Stimulated activated CD8-positive, alpha-beta memory T cell treated with anti-CD3 and anti-CD28 coated beads, Interleukin-12 subunit alpha, Interleukin-12 subunit beta, amount 100 ng/mL, for 24 hours (primary cell): ENCODE results near the gene ZBTB8OS.

Source experiments
- DNase-seq: peaks from one replicate; pipeline ENCODE4 v3.0.0-alpha.2; 2020; ENCODE audit errors: extremely low read depth

ZBTB8OS gene

DNA sequence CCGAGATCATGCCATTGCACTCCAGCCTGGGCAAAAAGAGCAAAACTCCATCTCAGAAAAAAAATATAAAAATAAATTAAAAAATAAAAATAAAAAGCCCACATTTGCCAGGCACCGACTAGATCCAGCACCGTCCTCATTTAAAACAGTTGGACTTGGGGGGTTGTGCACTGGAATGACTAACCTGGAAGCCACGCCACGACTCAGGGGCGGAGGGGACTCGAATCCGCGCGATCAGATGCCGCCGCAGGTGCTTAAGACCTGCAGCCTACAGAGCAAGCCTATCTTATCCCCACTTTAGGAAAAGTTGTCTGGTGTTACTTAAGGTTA, 38.5 kb downstream of the ZBTB8OS start:
- no peak for DNase-seq

DNA sequence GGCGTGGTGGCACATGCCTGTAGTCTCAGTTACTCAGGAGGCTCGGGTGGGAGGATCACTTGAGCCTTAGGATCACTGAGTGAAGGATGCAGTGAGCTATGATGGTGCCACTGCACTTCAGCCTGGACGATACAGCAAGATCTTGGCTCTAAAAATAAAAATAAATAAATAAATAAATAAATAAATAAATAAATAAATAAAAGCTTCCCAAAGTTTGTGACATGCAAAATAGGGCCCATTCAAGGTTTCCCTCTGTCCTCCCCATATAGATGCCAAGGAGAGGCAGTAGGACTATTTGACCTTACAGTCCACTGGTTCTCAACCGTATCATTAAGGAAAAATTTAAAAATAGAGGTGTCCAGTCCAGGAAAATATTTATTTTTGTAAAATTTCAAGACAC, 41.2 kb downstream of the ZBTB8OS start:
- no peak for DNase-seq

DNA sequence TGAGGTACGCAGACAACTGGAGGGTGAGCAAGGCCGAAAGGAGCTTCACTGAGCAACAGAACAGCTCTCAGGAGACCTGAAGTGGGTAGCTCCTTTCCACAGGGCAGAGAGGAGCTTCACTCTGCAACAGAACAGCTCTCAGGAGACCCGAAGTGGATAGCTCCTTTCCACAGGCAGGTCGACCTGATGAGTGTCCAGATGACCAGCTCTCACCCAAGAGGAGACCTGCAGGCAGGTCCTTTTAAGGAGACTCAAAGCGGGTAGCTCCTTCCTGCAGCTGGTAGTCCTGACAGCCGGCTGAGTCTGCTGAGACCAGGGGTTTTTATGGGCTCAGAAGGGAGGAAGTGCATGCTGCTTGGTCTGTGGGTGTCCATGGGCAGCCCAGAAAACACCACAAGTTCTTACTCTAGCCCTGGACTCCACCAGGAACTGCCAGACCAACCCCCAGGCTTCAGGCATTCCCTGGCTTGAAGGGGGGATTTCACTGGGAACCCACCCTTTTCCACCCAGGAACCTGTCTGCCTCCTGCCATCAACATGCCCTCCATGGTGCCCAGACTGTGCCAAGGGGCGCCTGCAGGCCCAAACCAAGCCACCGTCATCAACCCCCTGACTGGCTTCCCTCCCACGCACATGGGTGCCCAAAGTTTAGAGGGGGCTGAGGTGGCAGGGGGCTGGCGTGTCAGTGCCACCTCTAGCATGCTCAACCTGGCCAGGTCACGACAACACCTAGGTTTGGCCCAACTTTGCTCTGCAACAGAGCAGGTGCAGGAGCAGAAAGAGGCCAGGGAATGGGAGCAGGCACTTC, 43.6 kb downstream of the ZBTB8OS start:
- no peak for DNase-seq

DNA sequence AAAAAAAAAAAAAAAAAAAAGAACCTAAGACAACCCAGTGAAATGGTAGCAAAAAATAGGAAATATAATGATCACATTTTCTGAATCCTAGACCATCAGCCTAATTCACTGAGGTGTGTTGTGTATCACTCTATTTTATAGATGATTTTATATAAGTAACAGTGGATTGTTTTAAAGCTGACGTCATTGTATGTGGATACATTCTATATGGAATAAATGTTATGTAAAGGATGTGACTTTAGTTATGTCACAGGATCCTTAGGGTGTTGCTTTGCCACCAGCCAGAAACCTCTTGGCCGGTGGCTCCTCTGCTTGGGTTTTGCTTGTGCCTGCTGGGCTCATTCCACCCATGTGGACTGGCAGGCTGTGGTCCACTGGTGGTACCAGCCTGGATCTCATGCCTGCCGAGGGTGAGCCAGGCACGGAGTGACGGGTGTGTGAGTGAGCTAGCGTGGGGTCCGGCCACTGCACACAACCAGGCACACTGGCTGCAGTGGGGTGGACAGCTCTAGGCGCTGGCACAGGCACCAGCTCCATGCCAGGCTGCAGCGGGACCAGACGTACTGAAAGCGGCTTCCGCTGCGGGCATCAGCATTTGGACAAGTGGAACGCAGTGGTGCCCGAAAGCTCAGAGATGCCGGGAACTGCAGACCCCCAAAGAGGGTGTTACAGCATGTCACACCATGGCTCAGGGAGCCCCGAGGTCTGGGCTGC, 44.5 kb downstream of the ZBTB8OS start:
- DNase-seq: no peak

DNA sequence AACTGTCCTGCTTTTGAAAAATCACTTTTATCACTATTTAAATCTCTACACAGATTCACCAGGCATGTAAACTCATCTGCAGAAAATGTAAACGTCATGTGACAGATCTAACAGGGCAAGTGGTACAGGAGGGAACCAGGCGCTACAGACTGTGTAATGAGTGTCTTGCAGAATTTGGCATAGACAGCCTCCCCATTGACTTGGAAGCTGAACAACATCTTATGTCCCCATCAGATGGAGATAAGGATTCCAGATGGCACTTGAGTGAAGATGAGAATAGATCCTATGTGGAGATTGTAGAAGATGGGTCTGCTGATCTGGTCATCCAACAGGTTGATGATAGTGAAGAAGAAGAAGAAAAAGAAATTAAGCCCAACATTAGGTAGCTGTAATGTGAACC, 50.3 kb downstream of the ZBTB8OS start:
- no peak for DNase-seq

DNA sequence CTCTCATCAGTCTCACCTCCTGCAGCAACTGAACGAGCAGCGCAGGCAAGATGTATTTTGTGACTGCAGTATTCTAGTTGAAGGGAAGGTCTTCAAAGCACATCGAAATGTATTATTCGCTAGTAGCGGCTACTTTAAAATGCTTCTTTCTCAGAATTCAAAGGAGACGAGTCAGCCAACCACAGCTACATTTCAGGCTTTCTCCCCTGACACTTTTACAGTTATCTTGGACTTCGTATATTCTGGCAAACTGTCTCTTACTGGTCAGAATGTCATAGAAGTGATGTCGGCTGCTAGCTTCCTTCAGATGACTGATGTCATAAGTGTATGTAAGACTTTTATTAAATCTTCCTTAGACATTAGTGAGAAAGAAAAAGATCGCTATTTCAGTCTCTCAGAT, 57.4 kb downstream of the ZBTB8OS start:
- DNase-seq: no peak

DNA sequence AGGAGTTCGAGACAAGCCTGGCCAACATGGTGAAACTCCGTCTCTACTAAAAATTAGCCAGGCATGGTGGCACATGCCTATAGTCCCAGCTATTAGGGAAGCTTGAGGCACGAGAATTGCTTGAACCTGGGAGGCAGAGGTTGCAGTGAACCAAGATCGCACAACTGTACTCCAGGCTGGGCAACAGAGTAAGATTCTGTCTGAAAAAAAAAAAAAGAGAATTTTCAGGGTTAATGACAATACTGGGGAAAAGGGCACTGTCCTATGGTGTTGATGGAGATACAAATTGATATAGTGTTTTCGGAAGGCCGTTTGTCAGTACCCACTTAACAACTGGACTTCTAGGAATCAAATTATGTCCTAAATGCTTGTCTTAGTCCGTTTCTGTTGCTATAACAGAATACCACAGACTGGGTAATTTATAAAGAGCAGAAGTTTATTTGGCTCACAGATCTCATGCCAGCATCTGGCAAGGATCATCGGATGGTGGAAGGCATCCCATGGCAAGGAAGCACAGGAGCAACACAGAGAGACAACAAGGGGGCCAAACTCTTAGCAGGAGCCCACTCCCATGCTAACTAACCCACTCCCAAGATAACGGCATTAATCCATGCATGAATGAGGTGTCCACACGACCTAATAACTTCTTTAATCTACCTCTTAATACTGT, 69.9 kb downstream of the ZBTB8OS start:
- DNase-seq: no peak
